Mesendoderm (in vitro differentiated cells): ENCODE results near the gene MYL6.
"Not testable (repeated sequence)": the region's sequence is repeated elsewhere in the genome, so short reads cannot be mapped to it uniquely, and the experiment has no call there.

Experiments used
- DNase-seq: peaks from one replicate; pipeline ENCODE4 v3.0.0; 2013
- H2AK5ac ChIP-seq: 2 replicates; pipeline ENCODE4 v1.6.1; 2013; ENCODE audit warnings: low read length, inconsistent platforms
- H2BK120ac ChIP-seq: 2 replicates; pipeline ENCODE4 v1.6.1; 2013; ENCODE audit warnings: low read depth, mild to moderate bottlenecking, low read length, moderate library complexity, mixed read lengths
- H2BK15ac ChIP-seq: replicated peaks from 2 replicates; pipeline ENCODE4 v1.6.1; 2013; ENCODE audit warnings: low read depth, mild to moderate bottlenecking, moderate library complexity
- H2BK5ac ChIP-seq: 2 replicates; pipeline ENCODE4 v1.6.1; 2013; ENCODE audit warnings: low read length, inconsistent platforms
- H3K18ac ChIP-seq: 2 replicates; pipeline ENCODE4 v1.6.1; 2013; ENCODE audit warnings: mild to moderate bottlenecking, low read length, mixed read lengths
- H3K23ac ChIP-seq: one replicate; pipeline ENCODE4 v1.6.1; 2013; ENCODE audit warnings: low read length
- H3K27ac ChIP-seq: 2 replicates; pipeline ENCODE4 v1.5.1; 2013; ENCODE audit warnings: low read depth, mild to moderate bottlenecking, inconsistent platforms, low read length, moderate library complexity
- H3K27me3 ChIP-seq: 2 replicates; pipeline ENCODE4 v1.6.1; 2013; ENCODE audit warnings: low read length, control low read depth, mild to moderate bottlenecking, inconsistent platforms; ENCODE audit not compliant: insufficient read depth, poor library complexity
- H3K36me3 ChIP-seq: 2 replicates; pipeline ENCODE4 v1.6.1; 2013; ENCODE audit warnings: low read length, inconsistent platforms; ENCODE audit not compliant: control insufficient read depth, insufficient read depth
- H3K4ac ChIP-seq: one replicate; pipeline ENCODE4 v1.6.1; 2013; ENCODE audit warnings: low read depth, mild to moderate bottlenecking, low read length, moderate library complexity
- H3K4me1 ChIP-seq: 2 replicates; pipeline ENCODE4 v1.6.1; 2013; ENCODE audit warnings: low read depth, low read length, inconsistent platforms; ENCODE audit not compliant: control insufficient read depth
- H3K4me2 ChIP-seq: 2 replicates; pipeline ENCODE4 v1.6.1; 2013; ENCODE audit warnings: low read length
- H3K4me3 ChIP-seq: 2 replicates; pipeline ENCODE4 v1.5.1; 2013; ENCODE audit warnings: mild to moderate bottlenecking, low read length
- H3K56ac ChIP-seq: one replicate; pipeline ENCODE4 v1.6.1; 2013; ENCODE audit warnings: low read length
- H3K79me1 ChIP-seq: 2 replicates; pipeline ENCODE4 v1.6.1; 2013; ENCODE audit warnings: low read length, inconsistent platforms
- H3K79me2 ChIP-seq: 2 replicates; pipeline ENCODE4 v1.6.1; 2013; ENCODE audit warnings: mild to moderate bottlenecking, low read length; ENCODE audit not compliant: control insufficient read depth, insufficient read depth
- H3K9ac ChIP-seq: 2 replicates; pipeline ENCODE4 v1.6.1; 2013; ENCODE audit warnings: low read length, inconsistent platforms
- H4K5ac ChIP-seq: one replicate; pipeline ENCODE4 v1.6.1; 2013; ENCODE audit warnings: low read length
- H4K8ac ChIP-seq: one replicate; pipeline ENCODE4 v1.6.1; 2013; ENCODE audit warnings: low read depth, mild to moderate bottlenecking, control low read depth, low read length, moderate library complexity
- WGBS: extraction: QIAGEN DNeasy Blood & Tissue Kit; methylation state at CpG from one replicate; pipeline ENCODE4 v1.1.7; 2013; ENCODE audit warnings: low lambda C conversion rate, missing lambda C conversion rate; ENCODE audit not compliant: insufficient coverage; ENCODE audit errors: extremely low coverage; 5-methylcytosine and 5-hydroxymethylcytosine counted together

MYL6 gene

DNA sequence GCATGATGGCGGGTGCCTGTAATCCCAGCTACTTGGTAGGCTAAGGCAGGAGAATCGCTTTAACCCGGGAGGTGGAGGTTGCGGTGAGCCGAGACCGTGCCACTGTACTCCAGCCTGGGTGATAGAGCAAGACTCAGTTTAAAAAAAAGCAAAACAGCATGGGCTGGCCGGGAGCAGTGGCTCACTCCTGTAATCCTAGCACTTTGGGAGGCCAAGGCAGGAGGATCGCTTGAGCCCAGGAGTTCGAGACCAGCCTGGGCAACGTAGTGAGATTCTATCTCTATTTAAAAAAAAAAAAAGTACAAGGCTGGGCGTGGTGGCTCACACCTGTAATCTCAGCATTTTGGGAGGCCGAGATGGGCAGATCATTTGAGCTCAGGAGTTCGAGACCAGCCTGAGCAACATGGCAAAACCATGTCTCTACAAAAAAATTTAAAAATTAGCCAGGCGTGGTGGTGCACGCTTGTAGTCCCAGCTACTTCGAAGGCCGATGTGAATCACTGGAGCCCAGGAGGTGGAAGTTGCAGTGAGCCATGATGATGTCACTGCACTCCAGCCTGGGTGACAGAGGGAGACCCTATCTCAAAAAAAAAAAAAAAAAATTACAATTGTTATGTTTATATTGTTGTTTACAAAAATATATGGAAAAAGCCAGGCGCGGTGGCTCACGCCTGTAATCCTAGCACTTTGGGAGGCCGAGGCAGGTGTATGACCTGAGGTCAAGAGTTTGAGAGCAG, 1.5 kb upstream of the MYL6 start:
- H3K4me1 ChIP-seq = peaks cover 14% of the 10 kb centered on the region
- not testable (repeated sequence) for H3K27me3 ChIP-seq, H3K18ac ChIP-seq, H3K23ac ChIP-seq, H4K5ac ChIP-seq, DNase-seq, H2BK5ac ChIP-seq, H3K36me3 ChIP-seq, H2BK15ac ChIP-seq, H2AK5ac ChIP-seq, H3K4me2 ChIP-seq, H3K4ac ChIP-seq, H3K4me3 ChIP-seq, H2BK120ac ChIP-seq, H4K8ac ChIP-seq
- H3K56ac ChIP-seq = peak overlapping the region; percentile 94
- peaks cover 31% of the 10 kb centered on the region for H3K79me2 ChIP-seq
- H3K79me1 ChIP-seq = peaks cover 12% of the 10 kb centered on the region
- peak overlapping the region; percentile 65 for H3K27ac ChIP-seq
- H3K9ac ChIP-seq = peak overlapping the region; percentile 87
- WGBS = no CpG with 5 or more reads among the region's 21 CpGs

DNA sequence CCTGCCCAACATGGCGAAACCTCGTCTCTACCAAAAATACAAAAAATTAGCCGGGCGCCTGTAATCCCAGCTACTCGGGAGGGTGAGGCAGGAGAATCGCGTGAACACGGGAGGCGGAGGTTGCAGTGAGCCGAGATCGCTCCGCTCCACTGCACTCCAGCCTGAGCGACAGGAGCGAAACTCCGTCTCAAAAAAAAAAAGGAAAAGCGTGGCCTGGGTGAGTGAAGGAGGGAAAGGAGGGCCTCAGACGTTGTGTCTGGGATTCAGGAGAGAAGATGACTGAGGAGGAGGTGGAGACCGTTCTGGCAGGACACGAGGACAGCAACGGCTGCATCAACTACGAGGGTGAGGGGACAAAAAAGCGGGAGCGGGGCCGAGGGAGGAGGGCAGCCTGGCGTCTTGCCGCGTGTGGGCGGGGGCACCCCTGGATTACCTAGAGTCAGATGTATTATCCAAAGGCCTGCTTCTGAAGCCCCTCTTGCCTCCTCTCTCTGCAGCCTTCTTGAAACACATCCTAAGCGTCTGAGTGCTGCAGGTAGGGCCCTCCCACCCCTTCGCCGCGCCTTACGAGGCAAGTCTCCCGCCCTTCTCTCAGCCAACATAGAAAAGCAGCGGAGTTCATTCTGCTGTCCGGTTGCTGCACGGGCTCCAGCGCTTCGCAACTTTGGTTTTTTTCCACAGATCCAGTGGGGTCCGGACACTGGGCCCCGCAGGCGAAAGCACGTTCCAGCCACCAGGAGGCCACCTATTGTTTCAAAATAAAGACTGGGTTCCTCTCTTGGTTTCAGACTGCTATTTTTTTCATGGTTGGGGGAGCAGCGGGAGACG, 744 bp upstream of the MYL6 start:
- Histone ChIP-seq H3K27me3 (no peaks in the 10 kb centered on the region), H3K18ac (peak overlapping the region; percentile 73), H2AK5ac (no peak overlapping the region), H4K8ac (no peak overlapping the region), H3K4me2 (peak overlapping the region; percentile 46), H3K56ac (peak overlapping the region; percentile 94), H3K4ac (peak overlapping the region; percentile 85), H2BK120ac (no peak overlapping the region), H2BK15ac (no peak overlapping the region), H2BK5ac (peak overlapping the region; percentile 23), H3K36me3 (peaks cover 11% of the 10 kb centered on the region), H3K4me3 (peak overlapping the region; percentile 27), H3K23ac (peak overlapping the region; percentile 74), H3K9ac (peak overlapping the region; percentile 87), H3K79me2 (peaks cover 31% of the 10 kb centered on the region), H3K79me1 (peaks cover 13% of the 10 kb centered on the region), H3K27ac (peak overlapping the region; percentile 65), H3K4me1 (peaks cover 18% of the 10 kb centered on the region), H4K5ac (no peak overlapping the region)
- DNase-seq = peak; percentile 96
- no CpG with 5 or more reads among the region's 45 CpGs for WGBS

DNA sequence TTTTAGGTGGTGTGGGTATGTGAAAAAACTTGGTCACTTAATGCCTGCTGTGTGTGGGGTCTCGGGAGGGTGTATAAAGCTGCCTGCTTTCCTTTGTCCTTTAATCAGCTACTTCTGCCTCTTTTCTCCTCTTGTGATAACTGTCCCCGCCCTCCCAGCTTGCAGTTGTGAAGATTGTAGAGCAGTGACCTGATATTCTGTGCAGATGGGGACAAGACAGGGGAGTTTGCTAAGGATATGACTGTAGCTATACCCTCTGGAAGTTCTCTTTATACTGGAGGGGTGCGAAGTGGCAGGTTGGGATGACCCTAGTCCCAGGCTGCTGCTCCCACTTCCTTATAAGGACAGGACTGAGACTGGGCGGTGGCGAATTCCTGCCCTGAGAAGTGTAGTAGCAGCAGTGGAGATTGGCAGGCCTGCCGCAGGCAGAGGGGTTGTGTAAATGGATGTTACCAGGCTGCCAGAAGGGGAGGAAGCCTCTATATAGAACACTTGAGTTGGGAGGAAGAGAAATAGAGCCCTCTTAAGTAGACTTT, 835 bp downstream of the MYL6 start:
- peak overlapping the region; percentile 83 for H3K27ac ChIP-seq
- peaks cover 14% of the 10 kb centered on the region for H3K36me3 ChIP-seq
- H3K56ac ChIP-seq = peak overlapping the region; percentile 100
- peak overlapping the region; percentile 81 for H2BK5ac ChIP-seq
- H3K79me2 ChIP-seq = peaks cover 28% of the 10 kb centered on the region
- peak overlapping the region; percentile 95 for H3K4me2 ChIP-seq
- no CpG with 5 or more reads among the region's 6 CpGs for WGBS
- H3K23ac ChIP-seq = peak overlapping the region; percentile 92
- peak overlapping the region; percentile 99 for H3K4ac ChIP-seq
- no peak overlapping the region for H2BK15ac ChIP-seq
- H3K4me1 ChIP-seq = peaks cover 17% of the 10 kb centered on the region
- H2BK120ac ChIP-seq = no peak overlapping the region
- no peak overlapping the region for H4K8ac ChIP-seq
- H3K27me3 ChIP-seq = no peaks in the 10 kb centered on the region
- H3K79me1 ChIP-seq = peaks cover 10% of the 10 kb centered on the region
- no peak overlapping the region for H4K5ac ChIP-seq
- peak overlapping the region; percentile 100 for H3K9ac ChIP-seq
- DNase-seq = peak; percentile 89
- peak overlapping the region; percentile 92 for H2AK5ac ChIP-seq
- H3K4me3 ChIP-seq = peak overlapping the region; percentile 99
- H3K18ac ChIP-seq = peak overlapping the region; percentile 85

DNA sequence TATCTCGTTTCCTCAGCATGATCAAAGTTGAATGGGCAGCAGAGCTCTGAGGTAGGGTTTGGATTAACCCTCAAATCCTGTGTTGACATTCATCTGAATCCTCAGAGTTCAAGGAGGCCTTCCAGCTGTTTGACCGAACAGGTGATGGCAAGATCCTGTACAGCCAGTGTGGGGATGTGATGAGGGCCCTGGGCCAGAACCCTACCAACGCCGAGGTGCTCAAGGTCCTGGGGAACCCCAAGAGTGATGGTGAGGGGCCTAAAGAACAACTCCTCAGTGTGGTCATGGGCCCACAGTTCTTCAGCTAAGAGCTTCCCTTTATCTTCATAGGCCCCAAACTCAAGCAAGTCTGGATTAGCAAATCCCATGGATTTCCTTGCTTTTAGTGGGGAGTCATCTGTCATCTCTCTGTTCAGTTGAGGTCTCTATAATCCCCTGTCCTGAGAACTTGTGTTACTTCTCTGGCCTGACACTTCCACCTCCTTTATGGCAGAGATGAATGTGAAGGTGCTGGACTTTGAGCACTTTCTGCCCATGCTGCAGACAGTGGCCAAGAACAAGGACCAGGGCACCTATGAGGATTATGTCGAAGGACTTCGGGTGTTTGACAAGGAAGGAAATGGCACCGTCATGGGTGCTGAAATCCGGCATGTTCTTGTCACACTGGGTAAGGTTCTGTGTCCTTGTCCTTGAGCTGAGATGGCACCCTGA, 1.5 kb downstream of the MYL6 start:
- Histone ChIP-seq H3K18ac (no peak overlapping the region), H3K4ac (no peak overlapping the region), H3K27ac (no peak overlapping the region), H3K79me2 (peaks cover 28% of the 10 kb centered on the region), H2BK15ac (no peak overlapping the region), H3K56ac (peak overlapping the region; percentile 100), H2AK5ac (no peak overlapping the region), H3K79me1 (peaks cover 10% of the 10 kb centered on the region), H3K4me1 (peaks cover 17% of the 10 kb centered on the region), H3K9ac (peak overlapping the region; percentile 100), H3K23ac (no peak overlapping the region), H3K27me3 (no peaks in the 10 kb centered on the region), H2BK5ac (no peak overlapping the region), H3K4me2 (peak overlapping the region; percentile 95), H2BK120ac (no peak overlapping the region), H4K5ac (no peak overlapping the region), H4K8ac (no peak overlapping the region), H3K36me3 (peaks cover 14% of the 10 kb centered on the region), H3K4me3 (peak overlapping the region; percentile 99)
- no CpG with 5 or more reads among the region's 8 CpGs for WGBS
- DNase-seq = no peak

DNA sequence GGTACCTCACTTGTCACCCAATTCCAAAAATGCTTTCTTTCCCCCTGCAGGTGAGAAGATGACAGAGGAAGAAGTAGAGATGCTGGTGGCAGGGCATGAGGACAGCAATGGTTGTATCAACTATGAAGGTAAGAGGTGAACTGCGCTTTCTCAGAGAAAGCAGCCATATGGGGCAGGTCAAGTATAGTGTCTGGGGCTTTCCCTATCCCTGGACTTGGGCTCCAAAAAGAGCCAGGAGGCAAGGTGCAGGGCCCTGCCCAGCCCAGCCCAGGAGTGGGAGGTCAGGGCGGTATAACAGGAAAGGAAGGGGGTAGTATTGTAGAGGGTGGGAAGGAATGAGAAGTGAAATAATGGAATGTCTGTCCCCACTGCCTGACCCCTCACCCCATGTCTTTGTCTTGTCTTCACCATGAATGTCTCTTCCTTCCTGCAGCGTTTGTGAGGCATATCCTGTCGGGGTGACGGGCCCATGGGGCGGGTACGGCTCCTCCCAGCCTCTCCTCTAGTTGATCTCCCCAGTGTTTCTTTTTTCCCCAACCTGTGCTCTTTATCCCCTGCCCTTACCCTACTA, 2.1 kb downstream of the MYL6 start:
- peak; percentile 21 for DNase-seq
- Histone ChIP-seq H2BK5ac (no peak overlapping the region), H3K4me2 (peak overlapping the region; percentile 95), H3K79me2 (peaks cover 28% of the 10 kb centered on the region), H3K36me3 (peaks cover 14% of the 10 kb centered on the region), H3K23ac (no peak overlapping the region), H3K27me3 (no peaks in the 10 kb centered on the region), H3K4me1 (peaks cover 17% of the 10 kb centered on the region), H3K4me3 (peak overlapping the region; percentile 7), H3K56ac (peak overlapping the region; percentile 100), H2BK15ac (no peak overlapping the region), H3K18ac (no peak overlapping the region), H4K5ac (no peak overlapping the region), H3K9ac (peak overlapping the region; percentile 100), H3K4ac (no peak overlapping the region), H3K27ac (no peak overlapping the region), H3K79me1 (peaks cover 10% of the 10 kb centered on the region), H4K8ac (no peak overlapping the region), H2BK120ac (no peak overlapping the region), H2AK5ac (no peak overlapping the region)
- no CpG with 5 or more reads among the region's 7 CpGs for WGBS
